Gastrocnemius medialis (tissue), 4 donors: ENCODE data around the gene BICDL2. TPM values are rescaled to one million over a fixed set of nuclear protein-coding genes. Genes with fewer than 3 reads are reported as not detected.

ENCODE experiments used
- ATAC-seq, 2 donors: fragments of 150-250 bp; one replicate each; pipeline ENCODE4 v1.9.1; 2016
- DNase-seq, 2 donors: peaks; one replicate each; pipeline ENCODE4 v3.0.0-alpha.2; 2019
- H3K27ac ChIP-seq, 4 donors: fragments of 200-600 bp; sonication (generic); 1 replicate in 1 of 4; 2 replicates in 3 of 4; pipeline ENCODE4 v1.5.1; 2016 to 2018; ENCODE audit warnings: mild to moderate bottlenecking in 2 of 4, moderate library complexity in 1 of 4
- H3K27me3 ChIP-seq, 3 donors: fragments of 200-600 bp; sonication (generic) in 2 of 3; 1 replicate in 1 of 3; 2 replicates in 2 of 3; pipeline versions ENCODE4 v1.5.1 to v1.6.0; 2016 to 2019; ENCODE audit warnings: mild to moderate bottlenecking in 1 of 3, moderate library complexity in 1 of 3
- H3K36me3 ChIP-seq, 2 donors: fragments of 200-600 bp; sonication (generic) in 1 of 2; one replicate each; pipeline ENCODE4 v1.5.1; 2017 to 2018
- H3K4me1 ChIP-seq, 2 donors: fragments of 200-600 bp; sonication (generic) in 1 of 2; one replicate each; pipeline ENCODE4 v1.5.1; 2016 to 2017; ENCODE audit warnings: mild to moderate bottlenecking in 2 of 2
- H3K4me3 ChIP-seq, 4 donors: fragments of 200-600 bp; sonication (generic) in 3 of 4; 1 replicate in 1 of 4; 2 replicates in 3 of 4; pipeline ENCODE4 v1.5.1; 2016 to 2019; ENCODE audit warnings: mild to moderate bottlenecking in 2 of 4
- H3K9me3 ChIP-seq, 3 donors: fragments of 200-600 bp; sonication (generic) in 2 of 3; 1 replicate in 1 of 3; 2 replicates in 2 of 3; pipeline ENCODE4 v1.5.1; 2016 to 2019
- CTCF ChIP-seq, 5 experiments: fragments of 450-650 bp in 3 of 5; fragments of 200-600 bp in 2 of 5; sonication (generic) in 2 of 5; IDR thresholded peaks in 4 of 5; conservative IDR thresholded peaks in 1 of 5; 1 replicate in 4 of 5; 2 replicates in 1 of 5; pipeline ENCODE4 v1.5.1; 2016 to 2019; ENCODE audit warnings: antibody characterized with exemption in 5 of 5, mild to moderate bottlenecking in 3 of 5, moderate library complexity in 3 of 5
- POLR2A ChIP-seq, 2 donors: fragments of 450-650 bp; IDR thresholded peaks; one replicate each; pipeline ENCODE4 v1.6.1; 2017; ENCODE audit warnings: antibody characterized with exemption in 2 of 2, mild to moderate bottlenecking in 2 of 2, moderate library complexity in 2 of 2
- in situ Hi-C, 4 donors: fragments of 200-750 bp; cut with MboI; loops; one replicate each; pipeline versions ENCODE4 v1.15.0 to v1.8.0; 2017; ENCODE audit warnings: low sequenced_read_pairs in 4 of 4
- intact Hi-C: fragments of 100-400 bp; cut with DNase I; formaldehyde crosslinking; loops from one replicate; pipeline ENCODE4 v1.15.1; 2023; ENCODE audit warnings: low total_unique reads
- total RNA-seq, 4 donors: library from RNA; depleted of rRNA; stranded (reverse); fragments of >200 nt; gene quantifications; one replicate each; pipeline versions ENCODE4 v1.1.0 to v1.2.3, GENCODE V29; 2016

Gene BICDL2
- total RNA-seq, 4 donors from 2014 or later = 0.32 TPM; not detected in 3

GRCh38 chr16:2980227-2981176 lies 56.2 kb downstream of the BICDL2 start, which contains the start of gene PKMYT1:
Gene PKMYT1 (minus strand): TSS chr16:2980446. CDS start chr16:2979657, 789 bp downstream.
- no peaks in the 10 kb centered on the region for H3K36me3 ChIP-seq
- in situ Hi-C loops (no loop called here), intact Hi-C loops (loop anchor here (1.0 kb wide), 2 partner anchors 11 to 228 kb away; partner anchors contain the start of genes PAQR4 and SRRM2)
- peak within 1 kb of the TSS; percentile 70 to 87 (median 82) for H3K4me3 ChIP-seq
- H3K9me3 ChIP-seq = no peaks in the 10 kb centered on the region
- H3K4me1 ChIP-seq = peaks cover 16 to 20% of the 10 kb centered on the region in 2 donors
- DNase-seq (peak; percentile 69 to 82), ATAC-seq (peak; percentile 90 to 94)
- peak within 1 kb of the TSS; percentile 76 to 89 (median 84) for H3K27ac ChIP-seq
- TF ChIP-seq POLR2A (IDR thresholded peaks at IDR 0.05) = peak; percentile 73 to 88
- TF ChIP-seq CTCF (IDR thresholded peaks at IDR 0.05 in 4 of 5, conservative IDR thresholded peaks at IDR 0.05 in 1 of 5) = no peak
- peaks cover 0 to 6% (median 3%) of the 10 kb centered on the region in 3 donors for H3K27me3 ChIP-seq

- no peak for TF ChIP-seq CTCF (IDR thresholded peaks at IDR 0.05 in 4 of 5, conservative IDR thresholded peaks at IDR 0.05 in 1 of 5)
- TF ChIP-seq POLR2A (IDR thresholded peaks at IDR 0.05) = no peak
- DNase-seq (no peak), ATAC-seq (no peak)
- in situ Hi-C loops (no loop called here), intact Hi-C loops (loop anchor here (1.0 kb wide), 2 partner anchors 10 to 227 kb away; partner anchors contain the start of genes PAQR4 and SRRM2)
- peaks cover 9 to 12% of the 10 kb centered on the region in 2 donors for H3K4me1 ChIP-seq
- H3K36me3 ChIP-seq = no peaks in the 10 kb centered on the region
- no peak overlapping the region for H3K27ac ChIP-seq
- H3K27me3 ChIP-seq = peaks cover 0 to 6% (median 3%) of the 10 kb centered on the region in 3 donors
- H3K4me3 ChIP-seq = peak overlapping the region; percentile 70 to 87 (median 82)
- no peaks in the 10 kb centered on the region for H3K9me3 ChIP-seq
These were observed 57.0 kb downstream of the BICDL2 start for GRCh38 chr16:2979669-2980226.

Other genes with a start within 250 kb of the BICDL2 start
- not detected for gene PRSS33, start 249.4 kb downstream of the BICDL2 start, total RNA-seq
- gene PRSS41, start 238.5 kb downstream of the BICDL2 start, total RNA-seq = not detected
- gene PRSS21, start 219.7 kb downstream of the BICDL2 start, total RNA-seq = not detected
- not detected for gene ZG16B, start 206.6 kb downstream of the BICDL2 start, total RNA-seq
- not detected for gene PRSS22, start 178.8 kb downstream of the BICDL2 start, total RNA-seq
- gene FLYWCH2, start 153.7 kb downstream of the BICDL2 start, total RNA-seq = 10 to 100 TPM; 19.5 to 54.5 (median 30.2) TPM
- gene FLYWCH1, start 125.0 kb downstream of the BICDL2 start, total RNA-seq = 10 to 100 TPM; 41.7 to 49.7 (median 44.0) TPM
- gene KREMEN2, start 72.7 kb downstream of the BICDL2 start, total RNA-seq = not detected
- 10 to 100 TPM in 2 of 4 donors, 1 to 10 TPM in 2; 4.2 to 14.6 (median 10.2) TPM for gene PAQR4, start 67.6 kb downstream of the BICDL2 start, total RNA-seq
- 1 to 10 TPM in 2 of 4 donors, not detected in 2; 1.4 to 2.4 TPM for gene PKMYT1, start 56.5 kb downstream of the BICDL2 start, total RNA-seq
- under 1 TPM in 1 of 4 donors, not detected in 3; 0.40 TPM for gene CLDN9, start 24.0 kb downstream of the BICDL2 start, total RNA-seq
- under 1 TPM in 1 of 4 donors, not detected in 3; 0.55 TPM for gene CLDN6, start 18.8 kb downstream of the BICDL2 start, total RNA-seq
- 100 to 1,000 TPM in 2 of 4 donors, 10 to 100 TPM in 2; 34.0 to 161 (median 85.5) TPM for gene TNFRSF12A, start 16.6 kb downstream of the BICDL2 start, total RNA-seq
- 100 to 1,000 TPM in 1 of 4 donors, 10 to 100 TPM in 3; 41.8 to 124 (median 66.9) TPM for gene HCFC1R1, start 13.0 kb downstream of the BICDL2 start, total RNA-seq
- gene THOC6, start 12.9 kb downstream of the BICDL2 start, total RNA-seq = 10 to 100 TPM; 15.0 to 31.1 (median 21.5) TPM
- gene MMP25, start 9.6 kb upstream of the BICDL2 start, total RNA-seq = under 1 TPM in 3 of 4 donors, not detected in 1; 0.15 to 0.75 (median 0.58) TPM
- gene IL32, start 28.7 kb upstream of the BICDL2 start, total RNA-seq = 10 to 100 TPM; 45.4 to 79.0 (median 54.6) TPM
- not detected for gene ZSCAN10, start 62.4 kb upstream of the BICDL2 start, total RNA-seq
- 10 to 100 TPM in 1 of 4 donors, 1 to 10 TPM in 3; 4.8 to 10.8 (median 6.1) TPM for gene ZNF205, start 75.6 kb upstream of the BICDL2 start, total RNA-seq
- 10 to 100 TPM in 3 of 4 donors, 1 to 10 TPM in 1; 8.9 to 18.6 (median 14.5) TPM for gene ZNF213, start 98.1 kb upstream of the BICDL2 start, total RNA-seq
- gene OR1F1, start 151.3 kb upstream of the BICDL2 start, total RNA-seq = not detected
- gene ZNF200, start 198.2 kb upstream of the BICDL2 start, total RNA-seq = 1 to 10 TPM in 3 of 4 donors, under 1 TPM in 1; 0.49 to 3.2 (median 2.2) TPM
- 1 to 10 TPM in 1 of 4 donors, under 1 TPM in 3; 0.32 to 1.2 (median 0.76) TPM for gene MEFV, start 219.7 kb upstream of the BICDL2 start, total RNA-seq
- gene ZNF263, start 246.5 kb upstream of the BICDL2 start, total RNA-seq = 10 to 100 TPM; 13.5 to 18.5 (median 15.5) TPM